Upper lobe of right lung (tissue), 1 donor: ENCODE measurements around the gene HDHD5. TPM values are rescaled to one million over a fixed set of nuclear protein-coding genes. Genes with fewer than 3 reads are reported as not detected.

ENCODE experiments used
- ATAC-seq: fragments of 200-7000 bp; cut with Tn5 transposase; one replicate; pipeline ENCODE4 v1.9.1; 2020; ENCODE audit warnings: mild to moderate bottlenecking, moderate library complexity
- DNase-seq: peaks from one replicate; pipeline ENCODE4 v3.0.0-alpha.2; 2020
- H3K27ac ChIP-seq: fragments of 200-600 bp; one replicate; pipeline ENCODE4 v1.8.0; 2022
- H3K27me3 ChIP-seq: fragments of 200-600 bp; one replicate; pipeline ENCODE4 v1.8.0; 2022; ENCODE audit warnings: mild to moderate bottlenecking
- H3K36me3 ChIP-seq: fragments of 200-600 bp; one replicate; pipeline ENCODE4 v1.8.0; 2022
- H3K4me1 ChIP-seq: fragments of 200-600 bp; one replicate; pipeline ENCODE4 v1.8.0; 2022
- H3K4me3 ChIP-seq: fragments of 200-600 bp; one replicate; pipeline ENCODE4 v1.8.0; 2022; ENCODE audit warnings: mild to moderate bottlenecking
- H3K9me3 ChIP-seq: fragments of 200-600 bp; one replicate; pipeline ENCODE4 v1.8.0; 2022
- CTCF ChIP-seq: fragments of 200-600 bp; IDR thresholded peaks from one replicate; pipeline ENCODE4 v1.8.0; 2022; ENCODE audit warnings: antibody characterized with exemption
- intact Hi-C: fragments of 100-400 bp; cut with DNase I; formaldehyde crosslinking; loops from one replicate; pipeline ENCODE4 v1.11.0; 2022
- total RNA-seq: library from RNA; stranded (reverse); fragmentation: NEBNext Ultra II Directional; extraction: Animal tissue kit (Norgen Biotek cat#: 25700); gene quantifications from one replicate; pipeline ENCODE4 v1.2.1, GENCODE V29; 2021
- donor health status: DM: no; HTN: yes; CAD: no; lungs with severe emphysema.

Gene HDHD5
- total RNA-seq, 1 donor from 2014 or later = 22.7 TPM

- Histone ChIP-seq H3K4me3 (no peak overlapping the region), H3K9me3 (no peaks in the 10 kb centered on the region), H3K27ac (no peak overlapping the region), H3K4me1 (peaks cover 21% of the 10 kb centered on the region), H3K36me3 (no peaks in the 10 kb centered on the region), H3K27me3 (peaks cover 33% of the 10 kb centered on the region)
- TF ChIP-seq CTCF = no peak
- intact Hi-C loops = no loop called here
- no peak for ATAC-seq
- DNase-seq = no peak
Measured at GRCh38 chr22:17117890-17118289, 41.2 kb downstream of the HDHD5 start.

- Histone ChIP-seq H3K27ac (no peak overlapping the region), H3K36me3 (no peaks in the 10 kb centered on the region), H3K27me3 (peaks cover 29% of the 10 kb centered on the region), H3K4me3 (no peak overlapping the region), H3K4me1 (peaks cover 21% of the 10 kb centered on the region), H3K9me3 (no peaks in the 10 kb centered on the region)
- ATAC-seq = no peak
- intact Hi-C loops = no loop called here
- DNase-seq = no peak
- no peak for TF ChIP-seq CTCF
Measured at GRCh38 chr22:17117400-17117799, 41.7 kb downstream of the HDHD5 start.

GRCh38 chr22:17116572-17117330, 42.3 kb downstream of the HDHD5 start:
- DNase-seq (no peak), ATAC-seq (no peak)
- Histone ChIP-seq H3K27me3 (peaks cover 22% of the 10 kb centered on the region), H3K9me3 (no peaks in the 10 kb centered on the region), H3K4me3 (no peak overlapping the region), H3K4me1 (peaks cover 20% of the 10 kb centered on the region), H3K36me3 (no peaks in the 10 kb centered on the region), H3K27ac (no peak overlapping the region)
- intact Hi-C loops = no loop called here
- no peak for TF ChIP-seq CTCF

GRCh38 chr22:17115945-17116565, 43.0 kb downstream of the HDHD5 start:
- Histone ChIP-seq H3K27ac (no peak overlapping the region), H3K4me3 (no peak overlapping the region), H3K36me3 (no peaks in the 10 kb centered on the region), H3K4me1 (peaks cover 15% of the 10 kb centered on the region), H3K27me3 (peaks cover 18% of the 10 kb centered on the region), H3K9me3 (no peaks in the 10 kb centered on the region)
- TF ChIP-seq CTCF = no peak
- no peak for ATAC-seq
- DNase-seq = no peak
- intact Hi-C loops = no loop called here

- DNase-seq (no peak), ATAC-seq (no peak)
- no peak overlapping the region for H3K27ac ChIP-seq
- no peaks in the 10 kb centered on the region for H3K9me3 ChIP-seq
- peaks cover 18% of the 10 kb centered on the region for H3K27me3 ChIP-seq
- no peak overlapping the region for H3K4me3 ChIP-seq
- H3K36me3 ChIP-seq = peaks cover 2% of the 10 kb centered on the region
- peaks cover 15% of the 10 kb centered on the region for H3K4me1 ChIP-seq
- intact Hi-C loops = no loop called here
- no peak for TF ChIP-seq CTCF
Measured at GRCh38 chr22:17115236-17115635, 43.8 kb downstream of the HDHD5 start.
